Measurements from ENCODE around the gene CAPN14. TPM values are rescaled to one million over a fixed set of nuclear protein-coding genes. Genes with fewer than 3 reads are reported as not detected.
A peak's percentile ranks its signal among the peaks of the same experiment; 100 is the strongest.

CAPN14 gene
- total RNA-seq, 1 experiment from 2014 or later = not detected

DNA sequence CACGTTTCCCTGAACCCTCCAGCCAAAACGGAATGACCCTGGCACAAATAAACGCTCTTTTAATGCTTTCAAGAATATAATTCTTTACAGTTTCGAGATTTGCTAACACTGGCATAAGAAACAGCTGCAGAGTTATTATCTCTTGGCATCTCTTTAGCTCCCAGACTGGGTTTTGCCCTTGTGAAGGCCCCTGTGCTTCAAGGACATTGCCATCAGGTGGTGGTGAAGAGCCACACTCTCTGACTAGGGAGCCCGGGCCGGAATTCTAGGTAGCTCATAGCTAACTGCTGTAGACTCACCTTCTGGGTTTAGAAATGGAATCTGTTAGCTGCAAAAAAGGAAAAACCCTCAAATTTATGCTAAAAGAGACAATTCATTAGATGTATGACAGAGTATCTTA is 65.8 kb downstream of the CAPN14 start:
- POLR2A ChIA-PET = no interaction called here

More for the DNA sequence above, 65.8 kb downstream of the CAPN14 start:
- H3K9me2 ChIP-seq (ENCODE audit: insufficient read depth) = no peaks in the 10 kb centered on the region
- peaks cover 56% of the 10 kb centered on the region for H3K27me3 ChIP-seq (ENCODE audit: insufficient read depth, low read length)
- no peak for DNase-seq (ENCODE audit: low read depth, low spot score)
- RAD21 ChIA-PET (ENCODE audit: low non-redundant PET in 1 of 2, low total read pairs in 2 of 2, uncharacterized antibody in 2 of 2, unreplicated experiment in 2 of 2) = no interaction called here
- BruUV-seq (replicated peaks) = no TSS peak
- H4K20me1 ChIP-seq (ENCODE audit: insufficient read depth) = no peaks in the 10 kb centered on the region
- no peak overlapping the region for H2AFZ ChIP-seq (ENCODE audit: low read depth, low read length, poor library complexity, severe bottlenecking)
- 0 out of 2 replicates have a peak, but pooled peaks have one; percentile 42 for ATAC-seq
- intact Hi-C loops (cut with micrococcal nuclease) = no loop called here
- CTCF ChIA-PET = interaction anchor here (0.9 to 1.6 kb wide), 2 partner anchors 19 to 182 kb away, joined by 4 to 9 read pairs; no protein-coding TSS in a partner anchor
- H3K4me1 ChIP-seq (ENCODE audit: control insufficient read depth in 1 of 2, insufficient read depth in 2 of 2, low read length in 2 of 2) = no peaks in the 10 kb centered on the region
- TF ChIP-seq RAD21 (IDR thresholded peaks at IDR 0.05; ENCODE audit: low read depth) (peak; percentile 21; the same call in 1 of the 2 replicates), EZH2phosphoT487 (IDR thresholded peaks at IDR 0.05; ENCODE audit: borderline replicate concordance) (no peak), EGR1 (IDR thresholded peaks at IDR 0.05; ENCODE audit: low read depth) (no peak), ZFX (IDR thresholded peaks at IDR 0.05) (no peak), SIN3A (IDR thresholded peaks at IDR 0.05; ENCODE audit: low read depth) (no peak)
- TF ChIP-seq, protein P1, sequence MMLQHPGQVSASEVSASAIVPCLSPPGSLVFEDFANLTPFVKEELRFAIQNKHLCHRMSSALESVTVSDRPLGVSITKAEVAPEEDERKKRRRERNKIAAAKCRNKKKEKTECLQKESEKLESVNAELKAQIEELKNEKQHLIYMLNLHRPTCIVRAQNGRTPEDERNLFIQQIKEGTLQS (IDR thresholded peaks at IDR 0.05) = no peak
- TF ChIP-seq, protein P2, sequence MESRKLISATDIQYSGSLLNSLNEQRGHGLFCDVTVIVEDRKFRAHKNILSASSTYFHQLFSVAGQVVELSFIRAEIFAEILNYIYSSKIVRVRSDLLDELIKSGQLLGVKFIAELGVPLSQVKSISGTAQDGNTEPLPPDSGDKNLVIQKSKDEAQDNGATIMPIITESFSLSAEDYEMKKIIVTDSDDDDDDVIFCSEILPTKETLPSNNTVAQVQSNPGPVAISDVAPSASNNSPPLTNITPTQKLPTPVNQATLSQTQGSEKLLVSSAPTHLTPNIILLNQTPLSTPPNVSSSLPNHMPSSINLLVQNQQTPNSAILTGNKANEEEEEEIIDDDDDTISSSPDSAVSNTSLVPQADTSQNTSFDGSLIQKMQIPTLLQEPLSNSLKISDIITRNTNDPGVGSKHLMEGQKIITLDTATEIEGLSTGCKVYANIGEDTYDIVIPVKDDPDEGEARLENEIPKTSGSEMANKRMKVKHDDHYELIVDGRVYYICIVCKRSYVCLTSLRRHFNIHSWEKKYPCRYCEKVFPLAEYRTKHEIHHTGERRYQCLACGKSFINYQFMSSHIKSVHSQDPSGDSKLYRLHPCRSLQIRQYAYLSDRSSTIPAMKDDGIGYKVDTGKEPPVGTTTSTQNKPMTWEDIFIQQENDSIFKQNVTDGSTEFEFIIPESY (IDR thresholded peaks at IDR 0.05; ENCODE audit: extremely low read depth, insufficient replicate concordance, low read length) = no peak
- TF ChIP-seq, protein P3, sequence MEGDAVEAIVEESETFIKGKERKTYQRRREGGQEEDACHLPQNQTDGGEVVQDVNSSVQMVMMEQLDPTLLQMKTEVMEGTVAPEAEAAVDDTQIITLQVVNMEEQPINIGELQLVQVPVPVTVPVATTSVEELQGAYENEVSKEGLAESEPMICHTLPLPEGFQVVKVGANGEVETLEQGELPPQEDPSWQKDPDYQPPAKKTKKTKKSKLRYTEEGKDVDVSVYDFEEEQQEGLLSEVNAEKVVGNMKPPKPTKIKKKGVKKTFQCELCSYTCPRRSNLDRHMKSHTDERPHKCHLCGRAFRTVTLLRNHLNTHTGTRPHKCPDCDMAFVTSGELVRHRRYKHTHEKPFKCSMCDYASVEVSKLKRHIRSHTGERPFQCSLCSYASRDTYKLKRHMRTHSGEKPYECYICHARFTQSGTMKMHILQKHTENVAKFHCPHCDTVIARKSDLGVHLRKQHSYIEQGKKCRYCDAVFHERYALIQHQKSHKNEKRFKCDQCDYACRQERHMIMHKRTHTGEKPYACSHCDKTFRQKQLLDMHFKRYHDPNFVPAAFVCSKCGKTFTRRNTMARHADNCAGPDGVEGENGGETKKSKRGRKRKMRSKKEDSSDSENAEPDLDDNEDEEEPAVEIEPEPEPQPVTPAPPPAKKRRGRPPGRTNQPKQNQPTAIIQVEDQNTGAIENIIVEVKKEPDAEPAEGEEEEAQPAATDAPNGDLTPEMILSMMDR (IDR thresholded peaks at IDR 0.05 in 2 of 3, conservative IDR thresholded peaks at IDR 0.05 in 1 of 3; ENCODE audit: borderline replicate concordance in 1 of 3, insufficient read depth in 1 of 3, low read depth in 2 of 3, low read length in 2 of 3) = peak in 2 of 3 experiments; percentile 16; a peak in 1 of 6 replicates
- TF ChIP-seq, protein P4, sequence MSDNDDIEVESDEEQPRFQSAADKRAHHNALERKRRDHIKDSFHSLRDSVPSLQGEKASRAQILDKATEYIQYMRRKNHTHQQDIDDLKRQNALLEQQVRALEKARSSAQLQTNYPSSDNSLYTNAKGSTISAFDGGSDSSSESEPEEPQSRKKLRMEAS (IDR thresholded peaks at IDR 0.05) = no peak
- no peaks in the 10 kb centered on the region for H3K36me3 ChIP-seq (ENCODE audit: control insufficient read depth in 1 of 2, insufficient read depth in 2 of 2, low read length in 2 of 2)
- no peak overlapping the region for H3K4me2 ChIP-seq (ENCODE audit: low read length)
- no peaks in the 10 kb centered on the region for H3K79me2 ChIP-seq (ENCODE audit: insufficient read depth, low read length)
- H3K9me3 ChIP-seq (ENCODE audit: control insufficient read depth in 1 of 2, insufficient read depth in 1 of 2, low read depth in 1 of 2, low read length in 2 of 2) = no peaks in the 10 kb centered on the region
- H3K27ac ChIP-seq (ENCODE audit: low read depth, low read length) = no peak overlapping the region
- H3K4me3 ChIP-seq (replicated peaks in 1 of 2; ENCODE audit: low read depth in 1 of 2, low read length in 2 of 2) = no peak overlapping the region
- no peak overlapping the region for H3K9ac ChIP-seq (ENCODE audit: low read length)
